K562 (cell line): ENCODE data around the gene GART. TPM values are rescaled to one million over a fixed set of nuclear protein-coding genes. Genes with fewer than 3 reads are reported as not detected.

Experiments
- BRCA1 ChIP-seq, 2 experiments: fragments of 450-650 bp in 1 of 2; sonication (generic) in 1 of 2; formaldehyde crosslinking in 1 of 2; IDR thresholded peaks; 2 replicates each; pipeline versions ENCODE4 v1.5.0 to v1.6.1; 2017 to 2020; ENCODE audit warnings: mild to moderate bottlenecking in 1 of 2, missing genetic modification reagents in 1 of 2
- ETS1 ChIP-seq: conservative IDR thresholded peaks from 2 replicates; pipeline ENCODE4 v1.6.1; 2011; ENCODE audit warnings: low read depth, mild to moderate bottlenecking, low read length; ENCODE audit not compliant: control insufficient read depth
- EWSR1 ChIP-seq: fragments of 450-650 bp; IDR thresholded peaks from 2 replicates; pipeline ENCODE4 v1.6.1; 2018; ENCODE audit warnings: borderline replicate concordance, mild to moderate bottlenecking, low read depth, moderate library complexity; ENCODE audit not compliant: partially characterized antibody
- GMEB1 ChIP-seq: fragments of 250-450 bp; sonication (Bioruptor Pico); IDR thresholded peaks from 2 replicates; pipeline ENCODE4 v1.4.0; 2020; ENCODE audit warnings: mild to moderate bottlenecking
- HDAC2 ChIP-seq: fragments of 450-650 bp; IDR thresholded peaks from 2 replicates; pipeline ENCODE4 v1.6.1; 2016; ENCODE audit warnings: mild to moderate bottlenecking
- NCOA2 ChIP-seq, 2 experiments: fragments of 450-650 bp; IDR thresholded peaks; 2 replicates each; pipeline ENCODE4 v1.6.1; 2018; ENCODE audit warnings: mild to moderate bottlenecking in 2 of 2, moderate library complexity in 1 of 2; ENCODE audit not compliant: partially characterized antibody in 2 of 2
- PHB ChIP-seq: fragments of 250-450 bp; sonication (Bioruptor Pico); IDR thresholded peaks from 2 replicates; pipeline ENCODE4 v1.5.0; 2021
- SIN3B ChIP-seq: fragments of 450-650 bp; IDR thresholded peaks from 2 replicates; pipeline ENCODE4 v1.6.1; 2017; ENCODE audit warnings: low read depth, mild to moderate bottlenecking, moderate library complexity
- ZBTB1 ChIP-seq: sonication (generic); formaldehyde crosslinking; IDR thresholded peaks from 2 replicates; pipeline ENCODE4 v1.8.1; 2023; ENCODE audit warnings: missing genetic modification reagents, low read depth, mild to moderate bottlenecking, borderline replicate concordance
- ZFX ChIP-seq: sonication (generic); formaldehyde crosslinking; IDR thresholded peaks from 2 replicates; pipeline ENCODE4 v1.8.0; 2022; ENCODE audit warnings: mild to moderate bottlenecking, missing genetic modification reagents, moderate library complexity
- ZKSCAN3 ChIP-seq: fragments of 250-450 bp; sonication (Bioruptor Pico); IDR thresholded peaks from 2 replicates; pipeline ENCODE4 v1.4.0; 2020
- ZNF175 ChIP-seq: fragments of 200-800 bp; sonication (Bioruptor generic); IDR thresholded peaks from 2 replicates; pipeline ENCODE4 v1.6.1; 2016; ENCODE audit warnings: low read depth, mild to moderate bottlenecking, missing genetic modification characterization, missing compliant biosample characterization
- ZNF263 ChIP-seq: sonication (generic); formaldehyde crosslinking; IDR thresholded peaks from 2 replicates; pipeline ENCODE4 v1.8.0; 2022; ENCODE audit warnings: mild to moderate bottlenecking, missing genetic modification reagents, borderline replicate concordance
- ZNF311 ChIP-seq: fragments of 250-450 bp; sonication (Bioruptor Pico); IDR thresholded peaks from 2 replicates; pipeline ENCODE4 v1.4.0; 2020; ENCODE audit warnings: mild to moderate bottlenecking, moderate library complexity
- ZNF444 ChIP-seq: fragments of 250-450 bp; sonication (Bioruptor Pico); IDR thresholded peaks from 2 replicates; pipeline ENCODE4 v1.4.0; 2020; ENCODE audit warnings: mild to moderate bottlenecking, moderate library complexity
- ZNF57 ChIP-seq: fragments of 450-650 bp; formaldehyde crosslinking; IDR thresholded peaks from 2 replicates; pipeline ENCODE4 v1.4.0; 2020; ENCODE audit warnings: mild to moderate bottlenecking, moderate library complexity
- ZNF77 ChIP-seq: fragments of 250-450 bp; sonication (Bioruptor Pico); IDR thresholded peaks from 2 replicates; pipeline ENCODE4 v1.5.0; 2020
- polyA plus RNA-seq, 8 experiments: library from polyadenylated mRNA; depleted of rRNA in 4 of 8; stranded (reverse) in 5 of 8; unstranded in 3 of 8; fragments of >200 nt; fragmentation: Nextera tagmentation in 2 of 8; fragmentation: Illumina TruSeq in 1 of 8; extraction: Ambion mirVana in 2 of 8; extraction: Trizol in 1 of 8; gene quantifications; 2 replicates each; pipeline versions ENCODE4 v1.2.1 to v1.2.3, GENCODE V29; 2011 to 2014; ENCODE audit warnings: inconsistent platforms in 1 of 8, missing spikeins in 1 of 8
- total RNA-seq, 7 experiments: library from RNA; depleted of rRNA in 6 of 7; stranded (reverse); fragments of >200 nt in 6 of 7; fragmentation: Illumina TruSeq in 2 of 7; extraction: Trizol in 2 of 7; gene quantifications; 2 replicates each; pipeline versions ENCODE4 v1.2.1 to v1.2.3, GENCODE V29; 2011 to 2021; ENCODE audit warnings: low replicate concordance in 1 of 7

The GART gene
- total and polyA plus RNA-seq, 9 of the 15 experiments (the other 6 are each of a cell fraction or from before 2014, with no cell fraction given) = 141 to 429 (median 349) TPM

GRCh38 chr21:33479679-33480480, 62.0 kb downstream of the GART start, which contains the start of gene TMEM50B (continued):
- TF ChIP-seq GMEB1 (CRISPR knock-in tag) (peak; percentile 70), ZNF175 (CRISPR knock-in tag) (no peak; the same call in 1 of the 2 replicates), PHB (no peak), ZNF77 (CRISPR knock-in tag) (no peak), NCOA2 (IDR thresholded peaks at IDR 0.05; ENCODE audit: partially characterized antibody in 2 of 2) (no peak), SIN3B (peak; percentile 67), ETS1 (peak; percentile 81), ZFX (peak; percentile 95), BRCA1 (IDR thresholded peaks at IDR 0.05) (no peak), BRCA1 (CRISPR knock-in tag; IDR thresholded peaks at IDR 0.05) (no peak), ZBTB1 (CRISPR knock-in tag) (peak; percentile 78), EWSR1 (no peak), ZNF444 (no peak), ZNF263 (CRISPR knock-in tag) (peak; percentile 39; the same call in 1 of the 2 replicates), HDAC2 (peak; percentile 11; the same call in 1 of the 2 replicates), ZNF311 (no peak), ZNF57 (CRISPR knock-in tag) (no peak), ZKSCAN3 (CRISPR knock-in tag) (no peak)
